HG03103 (cell line): ENCODE results near the gene CASK.

ENCODE experiments used
- ATAC-seq: cut with Tn5 transposase; IDR thresholded peaks from one replicate; pipeline ENCODE4 v1.9.1; 2021; ENCODE audit warnings: low read depth; ENCODE audit not compliant: unreplicated experiment

The CASK gene

DNA sequence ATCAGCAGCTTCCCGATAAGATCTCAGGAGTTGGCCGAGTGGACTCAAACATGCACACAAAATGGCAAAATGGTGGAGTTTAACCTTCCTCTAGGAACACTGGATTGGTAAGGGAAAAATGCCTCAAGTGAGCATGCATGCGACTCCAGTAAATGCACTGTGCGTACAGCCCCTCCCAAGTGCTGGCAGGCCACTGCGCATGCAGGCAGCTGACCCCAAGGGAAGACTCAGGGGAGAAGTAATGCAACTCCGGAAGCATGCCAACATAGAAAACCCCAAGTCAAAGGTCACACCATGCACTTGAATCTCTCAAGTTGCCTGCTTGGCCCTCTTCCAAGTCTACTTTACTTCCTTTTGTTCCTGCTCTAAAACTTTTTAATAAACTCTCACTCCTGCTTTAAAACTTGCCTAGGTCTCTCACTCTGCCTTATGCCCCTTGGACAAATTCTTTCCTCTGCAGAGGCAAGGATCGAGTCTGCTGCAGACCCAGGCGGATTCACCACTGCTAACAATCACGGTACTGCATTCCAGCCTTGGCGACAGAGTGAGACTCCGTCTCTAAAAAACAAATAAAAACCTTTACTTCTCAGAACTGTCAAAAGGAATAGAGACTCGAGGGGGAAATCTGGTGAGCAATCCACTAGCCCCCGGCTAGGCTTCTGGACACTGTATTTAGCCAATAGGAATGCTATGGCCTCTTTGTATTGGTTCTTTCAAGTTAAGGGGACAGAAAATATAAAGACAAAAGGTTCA, 442.7 kb downstream of the CASK start:
- no peak for ATAC-seq

GRCh38 chrX:41478381-41478911, 444.9 kb downstream of the CASK start:
- ATAC-seq, result no peak

DNA sequence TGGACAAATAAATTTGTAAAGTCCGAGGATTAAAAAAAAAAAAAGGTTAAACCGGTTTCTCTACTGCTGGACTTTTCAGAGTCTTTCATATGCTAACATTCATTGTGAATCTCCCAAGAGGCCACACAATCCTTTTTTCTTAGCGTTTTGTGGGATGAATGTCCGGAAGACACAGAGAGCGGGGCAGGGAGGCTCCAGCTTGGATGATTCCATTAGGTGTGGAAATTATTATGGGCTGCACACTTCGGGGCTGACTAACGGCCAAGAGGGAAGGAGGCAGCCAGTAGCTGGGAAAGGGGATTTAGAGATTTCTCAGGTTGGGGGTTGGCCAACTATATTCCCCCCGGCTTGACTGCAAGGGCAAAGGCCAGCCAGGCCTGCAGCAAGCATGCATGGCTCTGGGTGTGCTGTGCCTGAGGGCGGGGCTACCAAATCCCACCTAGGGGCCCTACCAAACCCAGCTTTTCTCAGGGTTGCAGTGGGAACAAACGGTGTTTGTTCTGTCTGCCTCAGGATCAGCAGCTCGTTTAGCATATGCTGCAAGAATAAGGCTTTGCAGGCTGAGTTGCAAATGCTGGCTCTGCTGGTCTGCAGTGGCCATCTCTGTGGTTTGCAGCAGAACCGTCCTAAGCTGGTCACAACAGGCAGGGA, 447.6 kb downstream of the CASK start:
- no peak for ATAC-seq

DNA sequence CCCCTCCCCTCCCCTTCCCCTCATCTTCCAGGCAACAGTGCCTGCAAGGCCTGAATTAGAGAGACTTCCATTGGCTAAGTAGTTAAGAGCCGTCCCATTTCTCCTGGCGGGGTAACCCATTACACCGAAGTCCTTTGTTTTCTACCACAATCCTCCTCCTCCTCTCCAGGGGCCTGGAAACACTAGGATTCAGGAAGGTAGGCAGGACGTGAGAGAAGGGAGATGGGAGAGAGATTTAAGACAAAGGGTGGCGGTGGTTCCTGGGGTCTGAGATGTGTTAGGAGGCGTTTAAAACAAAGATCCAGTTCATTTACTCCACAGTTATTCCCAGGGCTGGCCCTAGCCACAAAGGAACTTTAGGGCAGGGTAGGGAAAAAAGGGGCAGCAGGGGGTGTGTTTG, 448.2 kb downstream of the CASK start:
- ATAC-seq, result no peak

GRCh38 chrX:41474726-41475100, 448.6 kb downstream of the CASK start:
- ATAC-seq, result no peak

DNA sequence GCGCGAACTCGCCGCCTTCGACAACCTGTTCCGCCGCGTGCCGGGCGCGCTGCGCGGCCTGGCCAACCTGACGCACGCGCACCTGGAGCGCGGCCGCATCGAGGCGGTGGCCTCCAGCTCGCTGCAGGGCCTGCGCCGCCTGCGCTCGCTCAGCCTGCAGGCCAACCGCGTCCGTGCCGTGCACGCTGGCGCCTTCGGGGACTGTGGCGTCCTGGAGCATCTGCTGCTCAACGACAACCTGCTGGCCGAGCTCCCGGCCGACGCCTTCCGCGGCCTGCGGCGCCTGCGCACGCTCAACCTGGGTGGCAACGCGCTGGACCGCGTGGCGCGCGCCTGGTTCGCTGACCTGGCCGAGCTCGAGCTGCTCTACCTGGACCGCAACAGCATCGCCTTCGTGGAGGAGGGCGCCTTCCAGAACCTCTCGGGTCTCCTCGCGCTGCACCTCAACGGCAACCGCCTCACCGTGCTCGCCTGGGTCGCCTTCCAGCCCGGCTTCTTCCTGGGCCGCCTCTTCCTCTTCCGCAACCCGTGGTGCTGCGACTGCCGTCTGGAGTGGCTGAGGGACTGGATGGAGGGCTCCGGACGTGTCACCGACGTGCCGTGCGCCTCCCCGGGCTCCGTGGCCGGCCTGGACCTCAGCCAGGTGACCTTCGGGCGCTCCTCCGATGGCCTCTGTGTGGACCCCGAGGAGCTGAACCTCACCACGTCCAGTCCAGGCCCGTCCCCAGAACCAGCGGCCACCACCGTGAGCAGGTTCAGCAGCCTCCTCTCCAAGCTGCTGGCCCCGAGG, 449.2 kb downstream of the CASK start:
- ATAC-seq, result no peak

DNA sequence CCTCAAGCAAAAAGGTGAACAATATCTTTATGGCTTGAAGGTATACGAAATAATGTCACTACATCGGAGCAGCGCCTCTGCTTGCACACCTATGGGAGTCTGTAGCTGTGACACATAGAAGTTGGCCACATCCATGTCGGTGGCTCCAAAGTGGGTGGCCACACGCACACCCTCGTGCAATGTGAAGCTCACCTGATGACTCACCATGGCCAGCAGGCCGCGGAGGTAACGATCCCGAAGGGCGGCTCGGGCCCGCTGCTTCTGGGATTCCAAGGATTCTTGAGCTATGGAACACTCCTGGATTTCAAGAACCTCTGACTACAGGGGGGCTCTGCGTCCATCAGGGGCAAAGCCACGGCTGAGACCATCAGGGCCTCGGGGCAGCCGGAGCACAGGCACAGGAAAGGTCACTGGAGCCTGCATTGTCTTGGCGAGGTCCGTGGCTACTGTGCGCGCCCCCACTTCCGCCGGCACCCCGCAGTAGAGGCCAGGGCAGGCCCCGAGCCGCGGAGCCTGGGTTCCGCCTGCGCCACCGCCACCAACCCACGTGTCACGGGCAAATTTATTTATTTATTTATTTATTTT, 451.0 kb downstream of the CASK start:
- no peak for ATAC-seq

DNA sequence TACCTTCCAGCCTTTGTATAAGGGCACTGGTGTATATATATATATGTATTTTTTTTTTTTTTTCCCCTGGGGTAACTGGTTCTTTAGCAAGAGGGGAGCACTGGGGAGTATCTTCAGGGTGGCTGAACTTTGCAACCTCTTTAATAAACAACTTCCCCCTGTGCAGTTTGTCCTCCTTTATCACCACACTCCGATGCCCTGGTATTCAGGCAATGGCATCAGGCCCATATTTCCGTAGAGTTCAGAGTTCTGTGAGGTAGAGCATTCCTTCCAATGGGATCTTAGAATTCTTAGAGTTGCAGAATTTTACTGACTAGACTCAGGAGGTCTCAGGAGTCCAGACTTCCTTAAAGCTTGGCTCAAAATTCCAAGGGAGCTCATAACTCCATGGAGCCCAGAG, 451.6 kb downstream of the CASK start:
- ATAC-seq, result no peak

DNA sequence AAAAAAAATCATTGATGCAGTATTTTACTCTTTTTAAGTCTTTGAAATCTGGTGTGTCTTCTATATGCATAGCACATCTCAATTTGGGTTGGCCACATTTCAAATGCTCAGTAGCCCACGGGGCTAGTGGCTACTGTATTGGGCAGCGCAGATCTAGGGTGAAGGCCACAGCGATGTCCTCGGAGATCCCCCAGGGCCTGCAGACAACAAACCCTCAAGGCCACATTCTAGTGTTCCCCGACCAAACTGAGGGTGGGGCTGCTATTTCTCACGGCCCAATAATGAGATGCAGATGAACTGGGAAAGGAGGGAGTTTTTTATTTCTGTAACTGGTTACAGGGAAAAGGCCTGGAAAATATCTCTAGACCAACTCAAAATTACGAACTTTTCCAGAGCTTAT, 452.6 kb downstream of the CASK start:
- no peak for ATAC-seq

- ATAC-seq, result no peak
Measured at GRCh38 chrX:41468647-41469323, 454.6 kb downstream of the CASK start.
